ENCODE results near the gene RPTOR. TPM values are rescaled to one million over a fixed set of nuclear protein-coding genes. Genes with fewer than 3 reads are reported as not detected.

The RPTOR gene
- total RNA-seq, 4 donors from 2014 or later, result 18.7 to 35.4 (median 21.0) TPM

DNA sequence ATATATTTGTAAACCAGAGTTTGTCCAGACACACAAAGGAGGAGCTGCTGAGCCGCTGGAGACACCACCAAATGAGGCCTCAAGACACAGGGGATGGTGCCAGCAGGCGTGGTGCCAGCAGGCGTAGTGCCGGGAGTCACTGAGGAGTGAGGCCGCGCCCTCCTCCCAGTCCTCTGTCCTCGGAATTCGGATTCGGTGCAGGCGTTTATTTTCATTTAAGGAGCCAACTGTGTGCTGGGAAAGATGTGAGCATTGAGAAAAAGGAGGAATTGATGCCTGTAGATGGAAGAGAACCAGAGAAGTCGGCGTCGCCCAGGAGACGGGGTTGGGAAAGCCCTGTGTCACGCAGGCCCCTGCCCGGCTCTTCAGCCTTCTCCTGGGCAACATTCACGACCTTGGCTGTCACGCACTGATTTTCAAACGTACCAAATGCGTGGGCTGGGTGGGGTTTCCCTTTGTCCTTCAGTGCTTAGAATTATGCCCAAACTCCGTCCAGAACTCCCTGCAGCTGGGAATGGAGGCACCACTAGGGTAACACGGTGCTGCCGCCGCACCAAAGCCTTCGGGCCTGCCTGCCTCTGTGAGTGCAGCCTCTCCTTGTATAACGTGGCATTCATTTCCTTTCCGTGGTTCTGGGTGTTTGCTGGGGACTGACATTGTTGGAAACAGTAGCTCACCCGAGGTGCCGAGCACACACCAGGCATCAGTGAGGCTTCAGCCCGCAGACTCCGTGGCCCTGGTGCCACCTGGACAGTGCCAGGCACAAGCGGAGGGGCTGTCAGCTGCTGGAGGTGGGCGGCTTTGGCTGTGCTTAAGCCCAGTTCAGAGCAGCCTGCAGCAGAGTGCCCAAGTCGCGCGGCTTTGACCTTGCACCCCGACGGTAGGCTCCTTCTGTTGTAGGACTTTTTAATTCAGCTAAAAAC is 398.0 kb downstream of the RPTOR start:
- TF ChIP-seq, protein P1, sequence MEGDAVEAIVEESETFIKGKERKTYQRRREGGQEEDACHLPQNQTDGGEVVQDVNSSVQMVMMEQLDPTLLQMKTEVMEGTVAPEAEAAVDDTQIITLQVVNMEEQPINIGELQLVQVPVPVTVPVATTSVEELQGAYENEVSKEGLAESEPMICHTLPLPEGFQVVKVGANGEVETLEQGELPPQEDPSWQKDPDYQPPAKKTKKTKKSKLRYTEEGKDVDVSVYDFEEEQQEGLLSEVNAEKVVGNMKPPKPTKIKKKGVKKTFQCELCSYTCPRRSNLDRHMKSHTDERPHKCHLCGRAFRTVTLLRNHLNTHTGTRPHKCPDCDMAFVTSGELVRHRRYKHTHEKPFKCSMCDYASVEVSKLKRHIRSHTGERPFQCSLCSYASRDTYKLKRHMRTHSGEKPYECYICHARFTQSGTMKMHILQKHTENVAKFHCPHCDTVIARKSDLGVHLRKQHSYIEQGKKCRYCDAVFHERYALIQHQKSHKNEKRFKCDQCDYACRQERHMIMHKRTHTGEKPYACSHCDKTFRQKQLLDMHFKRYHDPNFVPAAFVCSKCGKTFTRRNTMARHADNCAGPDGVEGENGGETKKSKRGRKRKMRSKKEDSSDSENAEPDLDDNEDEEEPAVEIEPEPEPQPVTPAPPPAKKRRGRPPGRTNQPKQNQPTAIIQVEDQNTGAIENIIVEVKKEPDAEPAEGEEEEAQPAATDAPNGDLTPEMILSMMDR (IDR thresholded peaks at IDR 0.05; ENCODE audit: low read depth), result no peak

DNA sequence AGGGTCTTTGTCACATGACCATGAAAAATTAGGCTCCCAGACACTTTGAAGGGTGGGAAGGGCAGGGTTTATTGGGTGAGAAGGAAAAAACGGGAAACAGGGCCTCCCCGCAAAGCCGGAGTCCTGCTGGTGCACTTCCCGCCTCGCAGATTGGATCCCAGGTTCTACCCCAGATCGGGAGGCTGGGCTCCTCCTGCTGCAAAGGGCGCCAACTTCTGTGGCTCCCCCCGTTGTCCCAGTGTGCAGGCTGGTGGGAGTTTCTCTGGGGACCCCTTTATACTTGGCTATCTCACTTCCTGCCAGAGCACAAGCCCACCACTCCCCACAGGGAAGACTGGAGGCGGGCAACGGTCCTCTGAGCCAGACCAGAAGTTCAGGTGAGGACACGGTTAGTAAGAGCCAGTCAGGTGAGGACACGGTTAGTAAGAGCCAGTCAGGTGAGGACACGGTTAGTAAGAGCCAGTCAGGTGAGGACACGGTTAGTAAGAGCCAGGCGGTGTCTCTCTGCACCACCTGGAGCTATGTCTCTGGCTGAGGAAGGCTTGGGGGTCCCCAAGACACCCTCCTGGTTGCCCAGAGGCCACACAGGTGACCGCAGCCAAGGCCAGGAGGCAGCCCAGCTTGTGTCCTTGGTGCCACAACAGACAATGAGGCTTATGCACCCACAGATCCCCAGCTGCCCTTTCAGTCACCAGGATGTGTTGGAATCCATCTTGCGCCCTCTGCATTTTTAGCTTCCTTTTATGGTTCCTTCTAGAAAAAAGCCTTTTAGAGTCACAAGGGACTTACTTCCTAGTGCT is 398.9 kb downstream of the RPTOR start:
- TF ChIP-seq, protein P1 (IDR thresholded peaks at IDR 0.05; ENCODE audit: low read depth), result no peak

DNA sequence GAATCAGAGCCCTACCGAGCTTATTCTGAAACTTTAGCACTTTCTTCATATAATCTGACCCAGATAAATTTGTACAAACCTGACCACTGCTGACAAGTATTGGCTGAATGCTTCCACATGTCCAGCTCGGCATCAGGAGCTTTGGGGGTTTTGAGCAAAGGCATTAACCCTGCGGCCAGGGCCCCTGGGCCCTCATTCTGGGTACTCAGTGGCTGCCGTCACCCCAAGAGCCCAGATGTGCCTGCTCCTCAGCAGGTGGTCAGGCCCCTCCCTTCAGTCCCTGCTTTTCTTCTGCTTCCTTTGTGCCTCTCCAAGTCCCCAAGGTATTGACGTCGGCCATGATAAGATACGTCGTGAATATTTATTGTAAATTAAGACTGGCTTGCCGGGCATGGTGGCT is 399.7 kb downstream of the RPTOR start:
- TF ChIP-seq, protein P1 (IDR thresholded peaks at IDR 0.05; ENCODE audit: low read depth), result no peak

DNA sequence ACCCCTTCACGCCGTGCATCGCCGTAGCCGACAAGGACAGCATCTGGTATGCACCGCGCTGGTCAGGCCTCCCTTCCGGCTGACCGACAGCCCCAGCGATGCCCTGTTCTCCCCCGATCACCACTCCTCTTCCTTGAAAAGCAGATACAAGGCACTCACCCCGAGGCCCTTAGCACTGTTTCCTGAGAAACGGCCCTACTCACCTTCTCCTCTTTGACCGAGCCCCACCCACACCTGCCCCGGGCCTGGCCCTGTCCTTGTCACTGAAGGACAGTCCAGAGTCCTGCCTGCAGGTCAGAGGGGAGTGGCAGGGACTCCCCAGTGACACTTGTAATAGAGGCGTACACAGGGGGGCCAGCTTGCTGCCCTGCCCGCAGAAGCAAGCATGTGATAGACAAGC is 401.1 kb downstream of the RPTOR start:
- TF ChIP-seq, protein P1 (IDR thresholded peaks at IDR 0.05; ENCODE audit: low read depth), result no peak

DNA sequence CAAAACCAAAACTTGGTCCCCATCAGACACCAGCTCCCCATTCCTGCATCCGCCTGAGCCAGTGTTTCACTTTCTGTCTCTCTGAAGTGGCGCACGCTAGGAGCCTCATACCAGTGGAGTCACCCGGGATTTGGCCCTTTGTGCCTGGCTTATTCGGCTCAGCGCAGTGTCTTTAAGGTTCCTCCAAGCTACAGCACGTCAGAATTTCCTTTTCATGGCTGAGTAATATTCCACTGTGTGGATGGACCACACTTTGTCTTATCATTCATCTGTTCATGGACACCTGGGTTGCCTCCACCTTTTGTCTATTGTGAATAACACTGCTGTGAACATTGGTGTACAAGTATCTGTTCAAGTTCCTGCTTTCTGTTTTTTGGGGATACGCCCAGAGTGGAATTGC is 401.8 kb downstream of the RPTOR start:
- TF ChIP-seq, protein P1 (IDR thresholded peaks at IDR 0.05; ENCODE audit: low read depth), result no peak

DNA sequence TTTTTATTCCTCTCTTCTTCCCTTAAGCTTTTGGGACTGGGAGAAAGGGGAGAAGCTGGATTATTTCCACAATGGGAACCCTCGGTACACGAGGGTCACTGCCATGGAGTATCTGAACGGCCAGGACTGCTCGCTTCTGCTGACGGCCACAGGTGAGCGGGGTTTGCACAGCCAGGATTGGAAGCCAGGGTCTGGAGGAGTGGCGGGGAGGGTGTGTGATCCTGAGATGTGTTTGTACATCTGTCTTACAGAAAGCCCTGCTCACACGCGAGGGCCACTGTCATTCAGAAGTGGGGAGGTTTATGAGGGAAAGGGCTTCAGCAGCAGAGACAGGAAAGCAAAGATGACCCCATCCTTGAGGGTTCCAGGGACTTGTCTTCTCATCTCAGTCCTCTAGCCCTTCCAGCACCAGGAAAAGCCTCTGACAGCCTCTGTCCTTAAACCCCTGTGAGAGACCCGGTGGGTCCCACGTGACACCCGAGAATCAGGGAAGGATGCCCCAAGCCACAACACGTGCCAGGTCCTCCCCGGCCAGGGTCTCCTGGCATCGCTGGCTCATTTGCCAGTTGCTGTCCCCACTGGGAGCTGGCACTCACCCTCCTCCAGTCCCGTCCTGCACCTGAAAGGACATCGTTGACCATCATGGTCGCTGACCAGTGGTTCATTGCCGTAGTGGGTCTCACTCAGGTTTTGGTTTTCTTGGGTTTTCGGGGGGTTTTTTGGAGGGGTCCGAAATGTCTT is 402.7 kb downstream of the RPTOR start:
- TF ChIP-seq, protein P1 (IDR thresholded peaks at IDR 0.05; ENCODE audit: low read depth), result no peak
